Amniotic stem cell (primary cell): ENCODE data around the gene DGKZ.

ENCODE experiments used
- DNase-seq: peaks from one replicate; lab custom pipeline; 2025; lab: John Stamatoyannopoulos, UW

Gene DGKZ

GRCh38 chr11:46326813-46327416 lies 20.3 kb upstream of the DGKZ start:
- DNase-seq = no peak

GRCh38 chr11:46327829-46328228 lies 19.4 kb upstream of the DGKZ start:
- no peak for DNase-seq

GRCh38 chr11:46330154-46330553 lies 17.1 kb upstream of the DGKZ start:
- no peak for DNase-seq

- no peak for DNase-seq
These were observed 16.5 kb upstream of the DGKZ start for GRCh38 chr11:46330563-46331281.

- no peak for DNase-seq
These were observed 15.8 kb upstream of the DGKZ start for GRCh38 chr11:46331282-46331984.

GRCh38 chr11:46332093-46332567 lies 15.1 kb upstream of the DGKZ start:
- DNase-seq = no peak

GRCh38 chr11:46332568-46333393 lies 14.5 kb upstream of the DGKZ start:
- no peak for DNase-seq

GRCh38 chr11:46333394-46333947 lies 13.8 kb upstream of the DGKZ start:
- no peak for DNase-seq

- DNase-seq = no peak
These were observed 13.1 kb upstream of the DGKZ start for GRCh38 chr11:46334211-46334610.

GRCh38 chr11:46335271-46335670 lies 12.0 kb upstream of the DGKZ start:
- no peak for DNase-seq

- DNase-seq = no peak
These were observed 11.2 kb upstream of the DGKZ start for GRCh38 chr11:46335890-46336562.

GRCh38 chr11:46336563-46337180 lies 10.6 kb upstream of the DGKZ start:
- no peak for DNase-seq

- no peak for DNase-seq
These were observed 9.5 kb upstream of the DGKZ start for GRCh38 chr11:46337626-46338345.

- DNase-seq = no peak
These were observed 8.7 kb upstream of the DGKZ start for GRCh38 chr11:46338636-46338987.

- DNase-seq = no peak
These were observed 8.1 kb upstream of the DGKZ start for GRCh38 chr11:46338988-46339666.

- DNase-seq = no peak
These were observed 7.4 kb upstream of the DGKZ start for GRCh38 chr11:46339816-46340215.

- no peak for DNase-seq
These were observed 5.8 kb upstream of the DGKZ start for GRCh38 chr11:46341454-46341853.

- no peak for DNase-seq
These were observed 5.0 kb upstream of the DGKZ start for GRCh38 chr11:46342239-46342638.

GRCh38 chr11:46343520-46343919 lies 3.7 kb upstream of the DGKZ start:
- no peak for DNase-seq

- no peak for DNase-seq
These were observed 2.1 kb upstream of the DGKZ start for GRCh38 chr11:46345131-46345597.
